Measurements from ENCODE around the gene MAPK14. TPM values are rescaled to one million over a fixed set of nuclear protein-coding genes. Genes with fewer than 3 reads are reported as not detected.

Gene MAPK14
- total and polyA plus RNA-seq, 2 donors (not counting 1 experiment from before 2014, with no cell fraction given), result 55.9 to 57.8 TPM

GRCh38 chr6:36141961-36142360 is 114.4 kb downstream of the MAPK14 start:
- Histone ChIP-seq H3K36me3 (ENCODE audit: control insufficient read depth, insufficient read depth, low read length) (no peaks in the 10 kb centered on the region), H4K20me1 (ENCODE audit: control insufficient read depth, extremely low read depth, insufficient read depth, low read length) (no peaks in the 10 kb centered on the region), H2AFZ (ENCODE audit: low read length) (no peak overlapping the region), H3K9me3 (ENCODE audit: control insufficient read depth, insufficient read depth, low read depth, low read length) (no peaks in the 10 kb centered on the region), H3K4me2 (ENCODE audit: extremely low read depth, insufficient read depth, low read length) (no peak overlapping the region), H3K4me3 (replicated peaks in 1 of 4; ENCODE audit: control extremely low read depth in 1 of 4, insufficient read depth in 1 of 4, low read depth in 3 of 4, low read length in 4 of 4) (no peak overlapping the region), H3K27me3 (ENCODE audit: control insufficient read depth, insufficient read depth, low read length) (no peaks in the 10 kb centered on the region), H3K79me2 (ENCODE audit: control insufficient read depth, insufficient read depth, low read length) (no peaks in the 10 kb centered on the region), H3K4me1 (ENCODE audit: control insufficient read depth, extremely low read depth, insufficient read depth, low read length) (no peaks in the 10 kb centered on the region), H3K27ac (ENCODE audit: insufficient read depth, low read length) (no peak overlapping the region), H3K9ac (ENCODE audit: insufficient read depth, low read length) (no peak overlapping the region)
- DNase-seq (ENCODE audit: low read depth in 2 of 2), result no peak
- TF ChIP-seq EZH2 (IDR thresholded peaks at IDR 0.05; ENCODE audit: low read length, missing control alignments), result no peak

- no peak for DNase-seq (ENCODE audit: low read depth in 2 of 2)
- Histone ChIP-seq H4K20me1 (ENCODE audit: control insufficient read depth, extremely low read depth, insufficient read depth, low read length) (no peaks in the 10 kb centered on the region), H2AFZ (ENCODE audit: low read length) (no peak overlapping the region), H3K9ac (ENCODE audit: insufficient read depth, low read length) (no peak overlapping the region), H3K27ac (ENCODE audit: insufficient read depth, low read length) (no peak overlapping the region), H3K9me3 (ENCODE audit: control insufficient read depth, insufficient read depth, low read depth, low read length) (no peaks in the 10 kb centered on the region), H3K4me1 (ENCODE audit: control insufficient read depth, extremely low read depth, insufficient read depth, low read length) (no peaks in the 10 kb centered on the region), H3K36me3 (ENCODE audit: control insufficient read depth, insufficient read depth, low read length) (no peaks in the 10 kb centered on the region), H3K27me3 (ENCODE audit: control insufficient read depth, insufficient read depth, low read length) (peaks cover 3% of the 10 kb centered on the region), H3K79me2 (ENCODE audit: control insufficient read depth, insufficient read depth, low read length) (no peaks in the 10 kb centered on the region), H3K4me3 (replicated peaks in 1 of 4; ENCODE audit: control extremely low read depth in 1 of 4, insufficient read depth in 1 of 4, low read depth in 3 of 4, low read length in 4 of 4) (no peak overlapping the region), H3K4me2 (ENCODE audit: extremely low read depth, insufficient read depth, low read length) (no peak overlapping the region)
- TF ChIP-seq CTCF (conservative IDR thresholded peaks at IDR 0.05 in 1 of 2, IDR thresholded peaks at IDR 0.05 in 1 of 2; ENCODE audit: low read depth in 1 of 2, low read length in 2 of 2), result no peak
- TF ChIP-seq EZH2 (IDR thresholded peaks at IDR 0.05; ENCODE audit: low read length, missing control alignments), result no peak
Measured at GRCh38 chr6:36142971-36143838, 115.6 kb downstream of the MAPK14 start.

- Histone ChIP-seq H3K9me3 (ENCODE audit: control insufficient read depth, insufficient read depth, low read depth, low read length) (no peaks in the 10 kb centered on the region), H3K27me3 (ENCODE audit: control insufficient read depth, insufficient read depth, low read length) (peaks cover 3% of the 10 kb centered on the region), H3K36me3 (ENCODE audit: control insufficient read depth, insufficient read depth, low read length) (no peaks in the 10 kb centered on the region), H3K9ac (ENCODE audit: insufficient read depth, low read length) (no peak overlapping the region), H3K27ac (ENCODE audit: insufficient read depth, low read length) (no peak overlapping the region), H4K20me1 (ENCODE audit: control insufficient read depth, extremely low read depth, insufficient read depth, low read length) (no peaks in the 10 kb centered on the region), H3K79me2 (ENCODE audit: control insufficient read depth, insufficient read depth, low read length) (no peaks in the 10 kb centered on the region), H3K4me3 (replicated peaks in 1 of 4; ENCODE audit: control extremely low read depth in 1 of 4, insufficient read depth in 1 of 4, low read depth in 3 of 4, low read length in 4 of 4) (no peak overlapping the region), H3K4me2 (ENCODE audit: extremely low read depth, insufficient read depth, low read length) (no peak overlapping the region), H3K4me1 (ENCODE audit: control insufficient read depth, extremely low read depth, insufficient read depth, low read length) (no peaks in the 10 kb centered on the region), H2AFZ (ENCODE audit: low read length) (no peak overlapping the region)
- TF ChIP-seq EZH2 (IDR thresholded peaks at IDR 0.05; ENCODE audit: low read length, missing control alignments) (no peak), CTCF (conservative IDR thresholded peaks at IDR 0.05 in 1 of 2, IDR thresholded peaks at IDR 0.05 in 1 of 2; ENCODE audit: low read depth in 1 of 2, low read length in 2 of 2) (no peak)
- no peak for DNase-seq (ENCODE audit: low read depth in 2 of 2)
Measured at GRCh38 chr6:36145495-36145894, 117.9 kb downstream of the MAPK14 start.

Measured in fibroblast of lung (primary cell).